Vagina (tissue), 2 donors: ENCODE data around the gene FAM3A. TPM values are rescaled to one million over a fixed set of nuclear protein-coding genes. Genes with fewer than 3 reads are reported as not detected.

ENCODE experiments used
- DNase-seq, 2 donors: peaks; one replicate each; pipeline ENCODE4 v3.0.0-alpha.2; 2017; ENCODE audit errors: extremely low spot score in 2 of 2
- H3K27ac ChIP-seq: fragments of 200-600 bp; sonication (generic); one replicate; pipeline ENCODE4 v1.5.1; 2019
- H3K27me3 ChIP-seq: fragments of 200-600 bp; sonication (generic); one replicate; pipeline ENCODE4 v1.5.1; 2019
- H3K36me3 ChIP-seq, 2 donors: fragments of 200-600 bp; sonication (generic); one replicate each; pipeline ENCODE4 v1.5.1; 2017 to 2019
- H3K4me1 ChIP-seq: fragments of 200-600 bp; sonication (generic); one replicate; pipeline ENCODE4 v1.5.1; 2019
- H3K4me3 ChIP-seq, 2 donors: fragments of 200-600 bp; sonication (generic); 1 replicate in 1 of 2; 2 replicates in 1 of 2; pipeline ENCODE4 v1.5.1; 2016 to 2019
- H3K9me3 ChIP-seq: fragments of 200-600 bp; sonication (generic); one replicate; pipeline ENCODE4 v1.5.1; 2019
- POLR2A ChIP-seq, 2 donors: fragments of 450-650 bp; IDR thresholded peaks; one replicate each; pipeline ENCODE4 v1.6.1; 2017; ENCODE audit warnings: antibody characterized with exemption in 2 of 2, mild to moderate bottlenecking in 2 of 2, moderate library complexity in 2 of 2
- POLR2AphosphoS5 ChIP-seq, 2 donors: sonication (generic); formaldehyde crosslinking; IDR thresholded peaks; one replicate each; pipeline ENCODE4 v1.9.0; 2017; ENCODE audit warnings: antibody characterized with exemption in 2 of 2, mild to moderate bottlenecking in 2 of 2, low read depth in 1 of 2; ENCODE audit not compliant: insufficient read depth in 1 of 2
- intact Hi-C: fragments of 100-400 bp; cut with DNase I; formaldehyde crosslinking; loops from one replicate; pipeline ENCODE4 v1.15.1; 2023
- total RNA-seq: library from RNA; depleted of rRNA; stranded (reverse); fragments of >200 nt; gene quantifications from one replicate; pipeline ENCODE4 v1.2.3, GENCODE V29; 2016
- TF ChIP-seq, protein P1 (sequence below), 3 experiments: fragments of 450-650 bp in 2 of 3; fragments of 200-600 bp in 1 of 3; sonication (generic) in 1 of 3; IDR thresholded peaks; one replicate each; pipeline ENCODE4 v1.5.1; 2017 to 2019; ENCODE audit warnings: antibody characterized with exemption in 3 of 3, mild to moderate bottlenecking in 2 of 3, moderate library complexity in 2 of 3

Gene FAM3A
- total RNA-seq, 1 donor from 2014 or later = 59.9 TPM

- H3K36me3 ChIP-seq = peaks cover 0 to 30% of the 10 kb centered on the region in 2 donors
- DNase-seq = no peak
- H3K4me1 ChIP-seq = no peaks in the 10 kb centered on the region
- H3K4me3 ChIP-seq = no peak overlapping the region
- no peak overlapping the region for H3K27ac ChIP-seq
- intact Hi-C loops = no loop called here
- TF ChIP-seq POLR2A (IDR thresholded peaks at IDR 0.05) (no peak), POLR2AphosphoS5 (IDR thresholded peaks at IDR 0.05; ENCODE audit: insufficient read depth in 1 of 2, low read depth in 1 of 2) (no peak)
- TF ChIP-seq, protein P1, sequence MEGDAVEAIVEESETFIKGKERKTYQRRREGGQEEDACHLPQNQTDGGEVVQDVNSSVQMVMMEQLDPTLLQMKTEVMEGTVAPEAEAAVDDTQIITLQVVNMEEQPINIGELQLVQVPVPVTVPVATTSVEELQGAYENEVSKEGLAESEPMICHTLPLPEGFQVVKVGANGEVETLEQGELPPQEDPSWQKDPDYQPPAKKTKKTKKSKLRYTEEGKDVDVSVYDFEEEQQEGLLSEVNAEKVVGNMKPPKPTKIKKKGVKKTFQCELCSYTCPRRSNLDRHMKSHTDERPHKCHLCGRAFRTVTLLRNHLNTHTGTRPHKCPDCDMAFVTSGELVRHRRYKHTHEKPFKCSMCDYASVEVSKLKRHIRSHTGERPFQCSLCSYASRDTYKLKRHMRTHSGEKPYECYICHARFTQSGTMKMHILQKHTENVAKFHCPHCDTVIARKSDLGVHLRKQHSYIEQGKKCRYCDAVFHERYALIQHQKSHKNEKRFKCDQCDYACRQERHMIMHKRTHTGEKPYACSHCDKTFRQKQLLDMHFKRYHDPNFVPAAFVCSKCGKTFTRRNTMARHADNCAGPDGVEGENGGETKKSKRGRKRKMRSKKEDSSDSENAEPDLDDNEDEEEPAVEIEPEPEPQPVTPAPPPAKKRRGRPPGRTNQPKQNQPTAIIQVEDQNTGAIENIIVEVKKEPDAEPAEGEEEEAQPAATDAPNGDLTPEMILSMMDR (IDR thresholded peaks at IDR 0.05) = no peak
- no peaks in the 10 kb centered on the region for H3K9me3 ChIP-seq
- no peaks in the 10 kb centered on the region for H3K27me3 ChIP-seq
These were observed 43.1 kb downstream of the FAM3A start for GRCh38 chrX:154472685-154473632.

- no peaks in the 10 kb centered on the region for H3K9me3 ChIP-seq
- TF ChIP-seq, protein P1 (IDR thresholded peaks at IDR 0.05) = no peak
- TF ChIP-seq POLR2A (IDR thresholded peaks at IDR 0.05) (no peak), POLR2AphosphoS5 (IDR thresholded peaks at IDR 0.05; ENCODE audit: insufficient read depth in 1 of 2, low read depth in 1 of 2) (no peak)
- no peaks in the 10 kb centered on the region for H3K27me3 ChIP-seq
- no peak overlapping the region for H3K27ac ChIP-seq
- intact Hi-C loops = no loop called here
- DNase-seq = no peak
- no peaks in the 10 kb centered on the region for H3K4me1 ChIP-seq
- no peak overlapping the region for H3K4me3 ChIP-seq
- H3K36me3 ChIP-seq = peaks cover 0 to 39% of the 10 kb centered on the region in 2 donors
These were observed 44.0 kb downstream of the FAM3A start for GRCh38 chrX:154471839-154472684.

GRCh38 chrX:154470914-154471568, 45.0 kb downstream of the FAM3A start:
- no peaks in the 10 kb centered on the region for H3K4me1 ChIP-seq
- H3K36me3 ChIP-seq = peaks cover 0 to 46% of the 10 kb centered on the region in 2 donors
- intact Hi-C loops = no loop called here
- TF ChIP-seq, protein P1 (IDR thresholded peaks at IDR 0.05) = no peak
- TF ChIP-seq POLR2AphosphoS5 (IDR thresholded peaks at IDR 0.05; ENCODE audit: insufficient read depth in 1 of 2, low read depth in 1 of 2) (no peak), POLR2A (IDR thresholded peaks at IDR 0.05) (no peak)
- H3K9me3 ChIP-seq = no peaks in the 10 kb centered on the region
- H3K27me3 ChIP-seq = no peaks in the 10 kb centered on the region
- no peak overlapping the region for H3K4me3 ChIP-seq
- H3K27ac ChIP-seq = no peak overlapping the region
- no peak for DNase-seq

DNA sequence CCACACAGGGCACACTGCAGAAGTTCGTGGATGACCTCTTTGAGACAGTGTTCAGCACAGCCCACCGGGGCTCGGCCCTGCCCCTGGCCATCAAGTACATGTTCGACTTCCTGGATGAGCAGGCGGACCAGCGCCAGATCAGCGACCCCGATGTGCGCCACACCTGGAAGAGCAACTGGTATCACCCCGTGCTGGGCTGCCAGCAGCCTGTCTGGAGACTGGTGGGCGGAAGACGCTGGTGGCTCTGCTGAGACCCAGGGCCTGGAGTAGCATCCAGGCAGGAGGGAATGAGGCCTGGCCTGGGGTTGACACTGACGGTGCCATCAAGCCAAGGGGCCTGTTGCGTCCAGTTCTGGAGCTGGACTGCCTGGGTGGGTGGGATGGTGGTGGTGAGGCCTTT, 45.6 kb downstream of the FAM3A start:
- no peaks in the 10 kb centered on the region for H3K9me3 ChIP-seq
- H3K36me3 ChIP-seq = peaks cover 0 to 51% of the 10 kb centered on the region in 2 donors
- no peaks in the 10 kb centered on the region for H3K27me3 ChIP-seq
- intact Hi-C loops = no loop called here
- TF ChIP-seq, protein P1 (IDR thresholded peaks at IDR 0.05) = no peak
- TF ChIP-seq POLR2AphosphoS5 (IDR thresholded peaks at IDR 0.05; ENCODE audit: insufficient read depth in 1 of 2, low read depth in 1 of 2) = no peak
- TF ChIP-seq POLR2A (IDR thresholded peaks at IDR 0.05) = no peak
- H3K4me1 ChIP-seq = no peaks in the 10 kb centered on the region
- no peak overlapping the region for H3K4me3 ChIP-seq
- DNase-seq = no peak
- H3K27ac ChIP-seq = no peak overlapping the region
